NCI-H1092 (cell line): ENCODE measurements around the gene LHFPL6.

Source experiments
- DNase-seq: peaks from one replicate; lab custom pipeline; 2025; lab: John Stamatoyannopoulos, UW

LHFPL6 gene

DNA sequence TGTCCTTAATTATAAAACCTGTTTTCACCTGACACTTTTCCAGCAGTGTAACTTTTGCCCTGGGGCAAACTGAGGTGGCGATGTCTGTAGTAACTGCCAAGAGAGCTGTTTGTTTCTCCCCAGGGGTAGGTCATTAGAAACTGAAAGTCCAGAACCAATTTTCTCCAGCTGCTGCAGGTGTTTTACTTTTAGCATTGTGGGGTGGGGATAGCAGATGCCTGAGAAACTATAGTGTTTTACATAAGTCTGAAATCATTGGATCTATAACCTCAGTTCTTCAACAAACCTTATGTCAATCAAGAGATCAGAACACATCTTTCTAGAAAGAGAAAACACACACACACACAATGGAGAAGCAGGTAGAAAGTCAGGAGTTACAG is 92.7 kb downstream of the LHFPL6 start:
- DNase-seq = peak; percentile 24

DNA sequence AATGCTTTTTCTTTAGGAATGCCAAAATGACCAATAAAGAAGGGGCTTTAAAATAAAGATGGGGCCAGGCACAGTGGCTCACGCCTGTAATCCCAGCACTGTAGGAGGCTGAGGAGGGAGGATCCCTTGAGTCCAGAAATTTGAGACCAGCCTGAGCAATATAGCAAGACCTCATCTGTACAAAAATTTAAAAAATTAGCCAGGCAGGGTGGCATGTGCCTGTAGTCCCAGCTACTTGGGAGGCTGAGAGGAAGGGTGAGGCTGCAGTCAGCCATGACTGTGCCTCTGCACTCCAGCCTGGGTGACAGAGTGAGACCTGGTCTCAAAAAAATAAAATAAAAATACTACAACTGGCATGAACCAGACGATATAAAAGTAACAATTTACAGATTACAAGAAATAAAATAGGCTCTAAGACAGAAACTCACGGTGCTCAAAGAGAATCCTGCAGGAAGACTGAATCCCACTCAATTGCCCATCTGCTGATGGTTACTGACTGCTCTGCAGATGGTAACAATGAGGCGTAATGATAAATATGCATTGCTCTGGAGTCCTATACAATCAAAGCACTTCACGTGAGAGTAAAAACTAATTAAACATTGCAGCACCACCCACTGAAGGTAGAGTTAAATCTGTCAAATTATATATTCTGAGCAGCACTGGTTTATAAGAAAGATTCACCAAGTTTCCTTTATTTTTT is 93.2 kb downstream of the LHFPL6 start:
- DNase-seq = no peak

DNA sequence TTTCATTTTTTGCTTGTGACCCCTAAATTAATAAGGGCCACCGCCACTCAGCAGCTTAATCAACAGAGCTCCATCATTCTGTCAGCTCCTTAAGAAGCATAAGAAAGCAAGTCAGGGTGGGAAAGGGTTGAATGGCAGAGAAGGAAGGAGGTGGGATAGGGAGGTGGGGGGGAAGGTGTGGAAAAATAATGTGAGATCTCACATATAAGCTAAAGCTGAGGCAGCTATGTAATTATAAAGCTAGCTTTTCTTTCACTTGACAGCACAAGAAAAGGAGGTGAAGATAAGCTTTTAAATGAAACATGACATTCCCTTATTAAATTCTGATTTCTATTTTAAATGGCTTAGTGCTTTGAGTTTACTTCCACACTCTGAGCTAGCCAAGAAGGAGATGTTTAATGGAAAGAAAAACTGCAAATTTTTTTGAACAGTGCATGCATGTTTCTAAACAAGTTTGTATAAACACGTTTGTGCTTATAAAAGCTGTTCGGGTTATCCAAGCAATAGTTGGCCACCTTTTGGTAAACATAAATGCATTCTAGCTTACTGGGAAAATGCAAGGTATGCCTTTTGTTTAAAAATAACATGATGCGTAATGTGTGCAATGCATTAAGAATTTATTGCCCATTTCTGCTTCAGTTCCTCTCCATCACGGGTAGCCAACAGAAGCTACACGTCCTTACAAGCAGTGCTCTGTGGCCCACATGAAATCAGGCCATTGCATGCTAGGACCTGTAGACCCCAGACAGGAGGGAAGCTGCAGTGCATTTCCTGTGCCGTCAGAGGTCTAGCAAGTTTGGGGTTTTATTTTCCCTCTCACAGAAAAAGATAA is 96.2 kb downstream of the LHFPL6 start:
- DNase-seq = no peak

DNA sequence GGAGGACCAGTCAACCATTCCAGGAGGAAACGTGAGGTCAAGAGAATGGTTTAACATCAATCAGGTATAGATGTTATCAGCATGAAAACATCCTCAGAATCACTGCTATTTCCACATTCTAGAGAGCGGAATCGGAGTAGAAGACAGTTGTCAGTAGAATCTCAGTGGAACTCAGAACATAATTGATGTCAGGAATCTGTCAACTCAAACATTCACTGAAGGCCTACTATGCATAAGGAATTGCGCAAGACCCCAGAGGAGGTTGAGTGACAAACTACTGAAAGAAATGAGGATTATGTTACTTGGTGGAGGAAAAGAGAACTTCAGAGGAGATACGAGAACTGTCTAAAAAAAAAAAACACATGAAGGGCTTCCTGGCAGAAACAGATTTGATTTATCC is 97.8 kb downstream of the LHFPL6 start:
- no peak for DNase-seq

DNA sequence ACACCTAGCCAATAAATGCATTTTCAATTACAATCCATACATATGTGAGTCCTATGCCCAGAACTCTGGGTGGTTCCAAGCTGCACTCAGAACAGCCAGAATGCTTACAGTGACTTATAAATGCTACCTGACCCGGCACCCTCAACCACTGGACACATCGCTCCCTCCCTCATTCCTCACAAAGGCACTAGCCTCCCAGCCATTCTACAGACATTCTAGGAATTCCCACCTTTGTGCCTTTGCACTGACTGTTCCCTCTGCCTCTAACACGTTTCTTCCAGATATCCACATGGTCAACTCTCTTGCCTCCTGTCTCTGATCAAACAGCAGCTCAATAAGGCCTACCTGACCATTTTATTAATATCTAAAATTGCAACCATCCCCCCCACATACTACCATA is 99.9 kb downstream of the LHFPL6 start:
- no peak for DNase-seq

DNA sequence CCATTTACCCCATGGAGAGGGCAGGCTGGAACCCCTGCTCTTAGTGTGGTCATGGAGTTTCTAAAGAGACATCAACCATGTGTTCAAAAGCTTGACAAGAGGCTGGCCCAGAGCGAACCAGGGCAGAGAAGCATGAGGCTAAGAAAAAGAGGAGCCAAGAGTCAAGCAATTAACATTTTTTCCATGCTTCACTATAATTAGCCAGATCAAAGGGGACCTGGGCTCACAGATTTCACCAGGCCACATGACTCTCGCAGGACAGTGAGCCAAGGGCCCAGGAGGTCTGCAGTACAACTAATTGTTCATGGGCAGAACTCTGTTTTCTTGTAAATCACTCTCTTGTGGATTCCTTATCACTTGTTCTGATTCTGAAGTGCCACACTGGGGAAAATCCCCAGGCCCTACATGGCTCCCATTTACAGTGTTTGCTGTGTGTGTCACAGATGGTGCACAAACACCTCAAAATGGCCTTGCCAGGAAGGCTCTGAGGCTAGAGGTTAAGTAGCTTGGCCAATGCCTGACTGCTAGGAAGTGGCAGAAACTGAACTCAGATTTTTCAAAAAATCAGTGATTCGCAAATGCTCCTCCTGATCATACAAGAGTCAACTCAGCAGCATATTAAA is 101.2 kb downstream of the LHFPL6 start:
- DNase-seq = no peak

DNA sequence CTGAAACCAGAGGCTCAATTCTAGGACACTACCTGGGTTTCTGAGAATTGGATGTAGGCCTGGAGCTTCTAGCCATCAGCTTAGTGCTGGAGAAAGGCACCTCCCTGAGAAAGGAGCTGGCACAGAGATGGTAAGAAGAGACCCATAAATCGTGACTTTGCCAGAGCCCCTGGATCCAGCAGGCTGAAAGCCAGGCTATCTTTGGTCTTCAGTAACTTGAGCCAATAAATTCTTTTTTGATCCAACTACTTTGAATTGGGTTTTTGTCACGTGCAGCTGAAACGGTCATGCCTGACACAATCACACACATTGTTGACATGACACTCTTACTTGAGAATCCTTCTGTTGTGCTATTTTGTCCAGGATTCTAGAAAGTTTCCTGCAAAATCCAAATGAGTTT is 103.4 kb downstream of the LHFPL6 start:
- no peak for DNase-seq

DNA sequence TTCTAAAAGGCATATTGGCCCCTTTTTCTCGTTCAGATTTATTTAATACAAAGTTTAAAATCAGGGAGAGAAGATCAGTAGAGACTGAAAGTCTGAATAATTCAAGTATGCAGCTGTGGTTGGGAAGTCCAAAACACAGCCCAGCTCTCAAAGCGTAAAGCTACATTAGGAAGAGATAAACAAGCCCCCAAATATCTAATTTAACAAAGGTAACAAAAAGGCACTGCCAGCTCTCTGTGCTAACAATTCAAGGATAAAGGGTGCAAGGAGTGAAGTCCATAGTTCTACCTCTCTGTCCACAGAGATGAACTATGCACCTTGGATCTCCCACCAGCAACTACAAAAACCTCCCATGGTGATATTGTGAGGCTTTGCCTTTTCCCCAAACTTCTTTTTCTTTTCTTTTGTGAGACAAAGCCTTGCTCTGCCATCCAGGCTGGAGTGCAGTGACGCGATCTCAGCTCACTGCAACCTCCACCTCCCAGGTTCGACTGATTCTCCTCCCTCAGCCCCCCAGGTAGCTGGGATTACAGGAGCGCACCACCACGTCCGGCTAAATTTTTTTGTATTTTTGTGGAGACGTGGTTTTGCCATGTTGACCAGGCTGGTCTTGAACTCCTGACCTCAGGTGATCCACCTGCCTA is 104.4 kb downstream of the LHFPL6 start:
- DNase-seq = no peak

DNA sequence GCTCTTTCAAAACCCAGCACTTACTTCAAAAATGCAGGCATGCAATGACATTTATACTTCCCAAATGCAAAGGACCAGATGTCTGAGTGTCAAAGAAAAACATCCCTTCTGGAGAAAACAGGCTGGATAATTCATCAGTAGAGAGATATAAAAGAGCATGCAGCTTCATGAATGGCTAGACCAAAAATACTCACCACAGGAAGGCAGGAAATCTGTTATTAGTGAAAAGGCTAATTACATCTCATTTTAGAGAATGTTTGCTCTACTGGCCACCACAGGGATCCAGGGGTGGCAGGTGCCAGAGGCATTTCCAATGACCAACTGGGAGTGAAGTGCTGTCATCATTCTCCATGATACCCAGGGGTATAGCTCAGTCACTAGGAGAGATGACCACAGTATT is 106.5 kb downstream of the LHFPL6 start:
- DNase-seq = peak; percentile 20

DNA sequence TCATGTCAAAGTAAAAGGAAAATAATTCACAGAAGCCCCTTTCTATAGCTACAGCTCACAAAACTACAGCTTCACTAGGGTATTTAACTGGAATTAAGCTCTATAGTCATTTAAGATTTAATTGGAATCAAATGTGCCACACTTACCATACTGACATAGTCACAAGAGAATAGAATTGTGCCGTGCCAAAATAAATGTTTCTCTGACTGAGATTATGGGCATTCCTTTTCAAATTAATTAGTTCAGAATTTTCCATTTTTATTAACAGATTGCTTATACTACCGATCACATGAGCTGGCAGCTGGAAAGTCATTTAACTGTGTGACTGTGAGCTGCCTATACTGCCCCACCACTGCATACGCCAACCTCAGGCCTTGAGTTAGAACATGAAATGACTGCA is 108.4 kb downstream of the LHFPL6 start:
- no peak for DNase-seq

DNA sequence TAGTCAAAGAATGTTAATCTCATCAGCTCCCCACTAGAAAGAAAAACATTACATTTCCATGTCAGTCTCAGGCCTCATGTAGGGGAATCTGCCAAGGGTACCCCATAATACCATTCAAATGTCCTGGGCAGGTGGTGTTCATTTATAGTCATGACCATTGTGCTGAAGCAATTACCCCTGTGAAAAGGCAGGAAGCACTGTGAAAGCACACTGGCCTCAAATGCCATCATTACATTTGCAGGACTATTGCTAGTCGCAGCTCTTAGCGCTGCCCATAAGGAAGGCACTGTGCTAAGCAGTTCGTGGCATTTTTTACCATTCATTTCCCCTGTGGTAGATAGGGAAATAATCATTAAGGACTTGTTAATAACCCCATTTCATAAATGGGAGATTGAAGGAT is 109.0 kb downstream of the LHFPL6 start:
- DNase-seq = no peak

DNA sequence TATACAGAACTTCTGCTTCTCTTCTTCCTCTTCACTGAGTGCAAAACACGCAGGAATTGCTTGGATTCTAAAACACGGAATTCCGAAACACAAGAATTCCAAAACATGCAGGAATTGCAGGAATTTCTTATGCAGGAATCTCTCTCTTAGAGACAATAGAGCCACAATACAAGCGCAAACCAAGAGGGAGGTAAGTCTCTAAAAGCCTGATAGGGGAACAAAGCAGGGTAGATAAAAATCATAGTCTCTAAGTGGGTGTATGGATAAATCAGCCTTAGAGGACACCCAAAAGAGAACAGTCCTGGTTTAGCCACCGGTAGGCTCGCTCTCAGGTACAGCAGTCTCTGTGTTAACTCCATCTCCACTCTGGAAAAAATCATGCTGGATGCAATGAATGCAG is 112.9 kb downstream of the LHFPL6 start:
- no peak for DNase-seq

DNA sequence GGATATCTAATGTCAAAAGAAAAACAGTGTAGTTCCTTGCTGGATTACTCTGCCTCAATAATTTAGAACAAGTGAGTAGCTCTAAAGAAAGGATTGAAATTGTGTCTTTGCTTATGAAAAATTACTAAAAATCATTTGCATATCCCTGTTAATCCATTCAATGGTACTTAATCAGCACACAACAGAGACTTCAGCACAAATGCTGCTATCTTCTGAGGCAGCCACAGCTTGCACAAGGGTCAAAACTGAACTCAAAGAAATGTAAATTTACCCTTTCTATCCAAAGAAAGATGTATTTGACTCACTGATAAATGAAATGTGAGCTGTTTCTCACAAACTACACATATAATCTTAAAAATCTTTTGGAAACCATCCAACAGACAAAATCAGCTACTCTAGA is 116.2 kb downstream of the LHFPL6 start:
- no peak for DNase-seq

DNA sequence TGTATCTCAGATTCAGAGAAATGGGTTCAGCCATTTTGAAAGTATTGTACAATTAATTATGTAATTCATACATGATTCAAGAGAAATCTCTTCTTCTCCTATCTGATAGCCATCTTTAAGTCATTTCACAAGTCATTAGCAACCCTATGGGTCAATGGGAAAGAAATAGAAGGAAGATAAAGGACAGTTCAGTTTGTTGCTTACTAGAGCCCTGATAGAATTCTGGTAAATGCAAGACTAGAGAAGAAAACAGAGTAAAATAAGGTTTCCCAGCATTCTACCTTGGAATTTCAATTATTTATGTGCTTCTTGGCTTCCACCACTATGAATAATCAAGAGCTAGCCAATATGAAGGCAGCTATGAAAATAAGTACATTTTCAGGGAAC is 117.7 kb downstream of the LHFPL6 start:
- DNase-seq = no peak

DNA sequence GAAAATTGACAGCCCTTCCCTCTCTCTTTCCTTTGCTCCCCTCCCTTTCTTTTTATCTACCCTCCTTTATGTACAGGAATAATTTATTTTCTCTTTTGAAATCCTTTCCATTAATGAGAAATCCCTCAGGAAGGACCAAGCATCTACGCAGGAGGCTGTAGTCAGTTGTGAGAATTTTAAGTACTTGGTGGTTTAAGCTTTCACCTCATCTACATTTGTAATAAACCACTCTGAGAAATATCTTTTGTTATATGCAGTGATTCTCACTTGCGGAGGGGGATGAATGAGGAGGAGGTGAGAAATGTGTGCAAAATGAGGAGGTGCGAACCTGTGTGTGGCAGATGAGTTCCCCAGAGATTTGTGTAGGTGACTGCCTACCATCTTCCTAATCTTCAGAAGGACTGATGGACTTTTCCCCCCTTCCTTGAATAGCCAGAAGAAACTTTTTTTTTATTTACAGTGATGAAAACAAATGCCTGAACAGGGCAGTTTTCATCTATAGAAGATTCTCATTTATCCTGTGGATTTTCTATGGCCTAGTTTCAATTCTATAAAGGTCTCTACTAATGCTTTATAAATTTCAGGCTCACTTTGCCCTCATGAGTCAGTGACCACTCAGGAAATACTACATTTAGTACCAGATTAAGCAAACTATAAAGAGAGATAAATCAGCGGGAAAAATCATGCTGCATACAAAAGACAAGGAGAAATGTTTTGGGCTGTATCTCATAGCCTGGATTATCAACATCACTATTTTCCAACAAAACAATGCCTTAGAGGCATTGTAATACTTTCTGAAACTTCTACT is 118.3 kb downstream of the LHFPL6 start:
- DNase-seq = no peak

DNA sequence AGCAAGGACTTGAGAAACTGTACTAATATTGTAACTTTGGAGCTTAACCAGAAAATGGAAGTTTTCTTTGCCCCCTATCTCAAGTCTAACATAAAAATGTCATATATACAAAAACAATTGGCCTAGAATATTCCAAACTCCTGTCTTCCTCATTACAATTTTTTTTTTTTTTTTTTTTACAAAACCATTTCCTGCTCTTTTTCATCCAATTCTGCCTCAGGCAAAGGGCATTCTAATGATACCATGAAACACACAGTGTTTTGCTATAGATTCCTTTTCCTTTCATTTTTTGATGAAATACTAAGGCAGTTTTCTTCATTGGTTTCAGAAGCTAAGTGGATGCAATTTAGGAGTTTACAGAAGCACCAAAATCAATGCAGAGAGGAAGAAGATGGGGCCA is 119.7 kb downstream of the LHFPL6 start:
- no peak for DNase-seq

DNA sequence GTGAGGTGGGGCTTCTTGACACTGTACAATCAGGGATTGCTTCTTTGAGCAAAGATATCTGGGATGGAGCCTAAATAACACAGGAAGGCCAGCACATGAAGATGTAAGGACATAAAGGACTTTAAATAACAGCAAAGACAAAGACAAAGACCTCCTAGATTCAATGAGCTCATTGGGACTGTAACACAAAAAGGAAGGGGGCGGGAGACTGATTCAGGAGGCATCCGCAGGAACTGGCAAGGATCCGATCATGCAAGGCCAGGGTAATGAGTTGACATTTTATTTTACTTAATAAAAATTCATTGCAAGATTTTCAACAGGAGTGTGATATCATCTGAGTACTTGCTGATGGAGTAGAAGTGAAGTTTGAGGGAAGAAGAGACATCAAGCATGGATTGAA is 121.5 kb downstream of the LHFPL6 start:
- DNase-seq = no peak

DNA sequence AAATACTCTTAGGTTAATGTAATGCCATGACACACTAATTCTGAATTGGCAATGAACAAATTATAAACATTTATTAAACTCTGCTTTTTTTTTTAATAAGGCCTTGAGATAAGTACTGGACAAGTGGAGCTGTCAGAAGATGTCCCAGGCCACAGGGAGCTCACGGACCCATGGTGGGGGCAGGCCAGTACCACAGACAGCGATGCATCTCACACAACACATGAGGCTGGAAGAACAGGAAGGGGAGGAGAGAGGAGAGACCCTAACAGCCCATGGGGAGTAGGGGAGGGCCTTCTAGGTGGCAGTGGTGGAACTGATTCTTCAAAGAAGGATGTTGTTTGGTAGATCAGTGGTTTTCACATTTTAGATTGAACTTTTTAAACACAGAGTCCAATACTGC is 128.4 kb downstream of the LHFPL6 start:
- DNase-seq = no peak

DNA sequence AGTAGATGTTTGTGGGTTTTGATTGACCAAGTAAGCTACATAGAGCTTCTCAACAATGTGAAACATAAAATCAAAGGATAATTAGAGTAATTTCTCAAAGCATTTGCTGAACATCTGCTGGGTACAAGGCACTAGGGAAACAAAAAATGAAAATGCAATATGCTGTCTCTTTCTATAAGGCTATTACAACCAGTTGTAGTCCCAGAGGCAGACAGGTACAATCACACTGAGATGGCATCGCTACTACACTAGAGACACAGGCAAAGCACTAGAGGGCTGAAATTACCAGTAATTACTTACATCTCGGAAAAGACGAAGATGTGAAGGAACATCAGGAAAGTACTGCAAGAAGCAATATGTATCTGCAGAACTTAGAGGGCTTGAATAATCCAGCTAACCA is 133.3 kb downstream of the LHFPL6 start:
- no peak for DNase-seq

DNA sequence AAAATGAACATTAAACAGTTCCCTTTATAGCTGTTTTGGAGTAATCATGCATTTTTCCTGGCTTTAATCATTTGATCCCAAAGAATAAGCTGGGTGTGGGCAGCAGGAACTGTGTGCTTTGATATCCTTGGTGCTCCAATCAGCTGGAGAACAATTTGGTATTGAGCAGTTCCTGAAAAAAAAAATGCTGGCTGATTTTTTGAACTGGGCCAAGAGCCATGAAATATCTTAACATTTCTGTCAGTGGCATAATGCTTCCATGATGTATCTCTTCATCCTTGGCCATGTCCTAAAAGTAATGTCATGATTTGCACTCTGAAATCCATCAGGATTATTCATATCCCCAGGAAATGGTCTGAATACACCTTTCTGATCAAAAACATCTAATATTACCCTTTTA is 134.7 kb downstream of the LHFPL6 start:
- no peak for DNase-seq

DNA sequence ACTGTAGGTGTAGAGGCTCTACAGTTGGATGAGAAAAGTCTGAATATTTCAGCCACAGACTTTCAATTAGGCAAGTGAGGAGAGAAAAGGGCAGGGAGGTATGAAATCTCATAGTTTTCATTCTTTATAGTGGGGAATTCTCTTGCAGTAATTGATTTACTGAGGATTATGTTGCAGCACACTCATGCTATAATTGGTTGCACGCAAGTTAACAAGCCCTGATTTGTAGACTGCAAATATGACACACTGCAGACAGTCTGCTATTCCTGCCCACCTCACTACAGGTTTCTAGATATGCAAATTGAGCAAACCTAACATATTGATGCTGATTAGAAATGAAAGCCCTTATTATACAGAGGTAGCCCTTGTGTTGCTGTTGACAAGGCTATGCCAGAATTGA is 139.4 kb downstream of the LHFPL6 start:
- DNase-seq = no peak

DNA sequence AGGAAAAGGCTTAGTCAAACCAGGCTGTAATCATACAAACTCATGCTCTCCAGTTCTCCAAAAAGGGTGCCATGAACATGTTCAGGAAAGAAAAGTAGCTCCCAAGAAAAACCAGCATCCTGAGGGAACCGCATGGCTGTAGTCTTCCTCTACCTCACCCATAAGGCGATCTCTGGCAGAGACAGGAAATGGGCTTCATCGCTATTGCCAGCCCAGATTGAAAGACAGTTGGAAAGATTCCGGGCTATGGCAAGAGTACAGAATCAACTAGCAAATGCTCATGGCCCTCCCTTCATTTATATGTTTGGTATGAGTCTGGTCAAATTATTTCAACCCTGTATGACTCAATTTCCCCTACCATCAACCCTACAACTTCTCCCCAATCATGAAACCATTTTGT is 140.1 kb downstream of the LHFPL6 start:
- no peak for DNase-seq
